GM12891 (cell line): ENCODE data around the gene DUSP8.

Experiments used
- POLR2A ChIP-seq: IDR thresholded peaks from 2 replicates; pipeline ENCODE4 v1.6.1; 2011; ENCODE audit warnings: low read depth, low read length, control low read depth
- POLR2AphosphoS5 ChIP-seq: IDR thresholded peaks from 2 replicates; pipeline ENCODE4 v1.6.1; 2011; ENCODE audit warnings: low read depth, low read length, control low read depth
- SPI1 ChIP-seq: IDR thresholded peaks from 2 replicates; pipeline ENCODE4 v1.6.1; 2011; ENCODE audit warnings: low read depth, low read length, control low read depth

DNA sequence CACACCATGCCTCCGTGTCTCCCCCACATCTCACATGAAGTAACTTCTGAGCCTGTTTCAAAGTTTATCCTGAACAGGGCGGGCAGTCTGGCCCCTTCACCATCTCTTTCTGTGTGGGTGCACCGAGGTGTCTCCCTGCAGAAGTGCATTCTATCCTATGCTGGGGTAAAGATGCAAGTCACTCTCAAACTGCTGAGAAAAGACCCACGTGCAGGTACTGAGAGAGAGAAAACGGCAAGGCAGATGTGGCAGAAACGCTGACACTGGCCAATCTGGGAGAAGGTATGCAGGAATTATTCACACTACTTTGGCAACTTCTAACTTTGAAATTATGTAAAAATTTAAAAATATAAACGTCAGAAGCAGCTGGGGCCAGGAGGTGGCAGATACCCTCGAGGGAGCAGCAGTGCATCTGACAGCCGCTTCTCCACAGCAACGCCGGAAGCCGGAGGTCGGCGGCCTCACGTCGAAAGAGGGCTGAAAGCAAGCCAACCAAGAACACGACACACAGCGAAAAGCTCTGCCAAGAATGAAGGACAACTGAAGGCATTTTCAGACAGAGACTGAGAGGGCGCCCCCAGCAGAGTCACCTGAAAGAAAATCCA, 51.3 kb downstream of the DUSP8 start:
- no peak for TF ChIP-seq POLR2A
- no peak for TF ChIP-seq POLR2AphosphoS5
- TF ChIP-seq SPI1 = no peak
